Liver (tissue), 9 donors: ENCODE results near the gene PF4V1. TPM values are rescaled to one million over a fixed set of nuclear protein-coding genes. Genes with fewer than 3 reads are reported as not detected.
"Not testable (repeated sequence)": the region's sequence is repeated elsewhere in the genome, so short reads cannot be mapped to it uniquely, and the experiment has no call there.

Source experiments
- DNase-seq: peaks from one replicate; pipeline ENCODE4 v3.0.0-alpha.2; 2017; ENCODE audit warnings: low spot score
- H3K27ac ChIP-seq, 2 donors: one replicate each; pipeline ENCODE4 v1.7.0; 2013; ENCODE audit warnings: inconsistent platforms in 2 of 2, low read length in 2 of 2, control low read depth in 1 of 2, low read depth in 1 of 2, mild to moderate bottlenecking in 1 of 2
- H3K27me3 ChIP-seq, 4 donors: one replicate each; pipeline versions ENCODE4 v1.6.1 to v1.7.0; 2013; ENCODE audit warnings: low read length in 3 of 4, inconsistent platforms in 1 of 4, mild to moderate bottlenecking in 1 of 4, moderate library complexity in 1 of 4; ENCODE audit not compliant: control insufficient read depth in 4 of 4, insufficient read depth in 4 of 4
- H3K36me3 ChIP-seq, 4 donors: one replicate each; pipeline versions ENCODE4 v1.6.1 to v1.7.0; 2013; ENCODE audit warnings: low read length in 3 of 4, mild to moderate bottlenecking in 3 of 4, low read depth in 1 of 4, moderate library complexity in 1 of 4; ENCODE audit not compliant: control insufficient read depth in 4 of 4, insufficient read depth in 3 of 4
- H3K4me1 ChIP-seq, 4 donors: one replicate each; pipeline versions ENCODE4 v1.6.1 to v1.7.0; 2013; ENCODE audit warnings: low read length in 3 of 4, mild to moderate bottlenecking in 3 of 4, moderate library complexity in 1 of 4; ENCODE audit not compliant: control insufficient read depth in 4 of 4, insufficient read depth in 4 of 4
- H3K4me3 ChIP-seq, 3 donors: one replicate each; pipeline versions ENCODE4 v1.6.1 to v1.7.0; 2013; ENCODE audit warnings: low read length in 3 of 3, control low read depth in 1 of 3, low read depth in 1 of 3, mild to moderate bottlenecking in 1 of 3
- H3K9ac ChIP-seq, 2 donors: one replicate each; pipeline ENCODE4 v1.7.0; 2013; ENCODE audit warnings: low read length in 2 of 2, mild to moderate bottlenecking in 2 of 2, moderate library complexity in 2 of 2, control low read depth in 1 of 2, low read depth in 1 of 2
- H3K9me3 ChIP-seq, 4 donors: one replicate each; pipeline versions ENCODE4 v1.6.1 to v1.7.0; 2013; ENCODE audit warnings: low read length in 3 of 4; ENCODE audit not compliant: control insufficient read depth in 4 of 4
- FOXA1 ChIP-seq: IDR thresholded peaks from 2 replicates; pipeline ENCODE4 v1.6.1; 2016; ENCODE audit warnings: antibody characterized with exemption
- FOXA2 ChIP-seq: IDR thresholded peaks from 2 replicates; pipeline ENCODE4 v1.6.1; 2016; ENCODE audit warnings: antibody characterized with exemption
- HNF4G ChIP-seq: IDR thresholded peaks from 2 replicates; pipeline ENCODE4 v1.6.1; 2016; ENCODE audit warnings: antibody characterized with exemption
- JUND ChIP-seq, 2 donors: IDR thresholded peaks; 2 replicates each; pipeline ENCODE4 v1.6.1; 2016; ENCODE audit warnings: antibody characterized with exemption in 2 of 2
- NR2F2 ChIP-seq: IDR thresholded peaks from 2 replicates; pipeline ENCODE4 v1.6.1; 2016; ENCODE audit warnings: antibody characterized with exemption
- RAD21 ChIP-seq, 2 donors: IDR thresholded peaks; 2 replicates each; pipeline ENCODE4 v1.6.1; 2016; ENCODE audit warnings: antibody characterized with exemption in 2 of 2, mild to moderate bottlenecking in 2 of 2
- RXRA ChIP-seq, 2 donors: IDR thresholded peaks; 2 replicates each; pipeline ENCODE4 v1.6.1; 2017 to 2018; ENCODE audit warnings: antibody characterized with exemption in 2 of 2, mild to moderate bottlenecking in 1 of 2
- YY1 ChIP-seq: IDR thresholded peaks from 2 replicates; pipeline ENCODE4 v1.6.1; 2016; ENCODE audit warnings: antibody characterized with exemption, mild to moderate bottlenecking
- WGBS: extraction: QIAGEN DNeasy Blood & Tissue Kit; methylation state at CpG from one replicate; pipeline ENCODE4 v1.1.7; 2013; 5-methylcytosine and 5-hydroxymethylcytosine counted together
- polyA plus RNA-seq, 2 donors: library from polyadenylated mRNA; stranded (reverse) in 1 of 2; unstranded in 1 of 2; fragments of 200-250 nt in 1 of 2; fragments of >200 nt in 1 of 2; fragmentation: Nextera tagmentation in 1 of 2; extraction: Ambion mirVana in 1 of 2; gene quantifications; one replicate each; pipeline versions ENCODE4 v1.2.1 to v1.2.3, GENCODE V29; 2013 to 2015
- total RNA-seq, 2 donors: library from RNA; depleted of rRNA; stranded (reverse); fragments of >200 nt; gene quantifications; one replicate each; pipeline ENCODE4 v1.2.3, GENCODE V29; 2014
- TF ChIP-seq, protein P1 (sequence below): IDR thresholded peaks from 2 replicates; pipeline ENCODE4 v1.6.1; 2016; ENCODE audit warnings: antibody characterized with exemption
- TF ChIP-seq, protein P2 (sequence below): IDR thresholded peaks from 2 replicates; pipeline ENCODE4 v1.6.1; 2016; ENCODE audit warnings: antibody characterized with exemption
- TF ChIP-seq, protein P3 (sequence below): fragments of 150-350 bp; IDR thresholded peaks from 2 replicates; pipeline ENCODE4 v1.5.1; 2017; ENCODE audit warnings: improper control_type of control experiment, low read depth, low read length; ENCODE audit not compliant: missing input control
- TF ChIP-seq, protein P4 (sequence below): IDR thresholded peaks from 2 replicates; pipeline ENCODE4 v1.6.1; 2016; ENCODE audit warnings: antibody characterized with exemption, mild to moderate bottlenecking
- donor health status: healthy.
- donor health status: healthy.
- donor health status: healthy.
- donor health status: healthy.
- donor health status: healthy.

PF4V1 gene
- total and polyA plus RNA-seq, 4 donors, result 0.16 to 3.4 (median 0.74) TPM; not detected in 1

DNA sequence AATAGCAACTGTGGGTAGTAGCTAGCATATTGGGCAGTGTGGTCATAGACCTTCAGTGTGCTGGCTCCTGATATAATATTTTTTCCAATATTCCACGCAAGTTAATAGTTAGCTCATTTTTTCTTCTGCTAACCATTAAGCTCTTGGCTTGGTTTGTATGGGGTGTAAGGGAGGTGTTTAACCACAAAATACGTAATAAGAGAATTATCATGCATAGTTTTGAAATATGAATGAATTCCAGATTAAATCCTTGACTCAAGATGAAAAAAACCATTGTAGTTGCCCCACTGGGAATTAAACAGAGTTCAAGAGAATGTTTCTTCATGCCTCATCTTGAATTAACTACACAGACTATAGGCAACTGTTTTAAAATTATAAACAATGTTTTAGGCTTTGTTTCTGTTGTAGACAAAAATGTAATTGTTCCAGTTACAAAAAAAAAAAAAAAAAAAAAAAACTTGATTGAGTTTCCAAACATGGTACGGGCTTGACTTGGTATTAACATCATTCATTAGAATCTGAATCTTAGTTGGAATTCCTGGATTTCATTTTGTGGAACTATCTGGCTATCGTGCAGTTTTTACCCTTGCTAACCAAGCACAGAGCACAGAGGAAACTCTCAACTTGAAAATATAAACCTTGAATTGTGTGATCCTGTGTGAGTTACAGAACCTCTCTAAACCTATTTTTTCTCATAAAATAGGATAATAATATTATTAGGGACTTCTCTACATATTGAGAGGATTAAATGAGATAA, 44.5 kb downstream of the PF4V1 start:
- no peaks in the 10 kb centered on the region for H3K9me3 ChIP-seq
- WGBS, result 85% methylated on average over 4 of the region's 4 CpGs
- no peaks in the 10 kb centered on the region for H3K36me3 ChIP-seq
- no peak overlapping the region for H3K27ac ChIP-seq
- H3K4me3 ChIP-seq, result no peak overlapping the region
- H3K9ac ChIP-seq, result no peak overlapping the region
- peaks cover 0 to 2% (median 0%) of the 10 kb centered on the region in 4 donors for H3K27me3 ChIP-seq
- DNase-seq, result no peak
- TF ChIP-seq, protein P1, sequence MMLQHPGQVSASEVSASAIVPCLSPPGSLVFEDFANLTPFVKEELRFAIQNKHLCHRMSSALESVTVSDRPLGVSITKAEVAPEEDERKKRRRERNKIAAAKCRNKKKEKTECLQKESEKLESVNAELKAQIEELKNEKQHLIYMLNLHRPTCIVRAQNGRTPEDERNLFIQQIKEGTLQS, result no peak
- no peak for TF ChIP-seq RAD21 (IDR thresholded peaks at IDR 0.05)
- TF ChIP-seq YY1, result no peak
- TF ChIP-seq FOXA2, result no peak
- TF ChIP-seq RXRA (IDR thresholded peaks at IDR 0.05), result no peak
- no peak for TF ChIP-seq FOXA1
- TF ChIP-seq, protein P2, sequence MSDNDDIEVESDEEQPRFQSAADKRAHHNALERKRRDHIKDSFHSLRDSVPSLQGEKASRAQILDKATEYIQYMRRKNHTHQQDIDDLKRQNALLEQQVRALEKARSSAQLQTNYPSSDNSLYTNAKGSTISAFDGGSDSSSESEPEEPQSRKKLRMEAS, result no peak
- TF ChIP-seq, protein P3, sequence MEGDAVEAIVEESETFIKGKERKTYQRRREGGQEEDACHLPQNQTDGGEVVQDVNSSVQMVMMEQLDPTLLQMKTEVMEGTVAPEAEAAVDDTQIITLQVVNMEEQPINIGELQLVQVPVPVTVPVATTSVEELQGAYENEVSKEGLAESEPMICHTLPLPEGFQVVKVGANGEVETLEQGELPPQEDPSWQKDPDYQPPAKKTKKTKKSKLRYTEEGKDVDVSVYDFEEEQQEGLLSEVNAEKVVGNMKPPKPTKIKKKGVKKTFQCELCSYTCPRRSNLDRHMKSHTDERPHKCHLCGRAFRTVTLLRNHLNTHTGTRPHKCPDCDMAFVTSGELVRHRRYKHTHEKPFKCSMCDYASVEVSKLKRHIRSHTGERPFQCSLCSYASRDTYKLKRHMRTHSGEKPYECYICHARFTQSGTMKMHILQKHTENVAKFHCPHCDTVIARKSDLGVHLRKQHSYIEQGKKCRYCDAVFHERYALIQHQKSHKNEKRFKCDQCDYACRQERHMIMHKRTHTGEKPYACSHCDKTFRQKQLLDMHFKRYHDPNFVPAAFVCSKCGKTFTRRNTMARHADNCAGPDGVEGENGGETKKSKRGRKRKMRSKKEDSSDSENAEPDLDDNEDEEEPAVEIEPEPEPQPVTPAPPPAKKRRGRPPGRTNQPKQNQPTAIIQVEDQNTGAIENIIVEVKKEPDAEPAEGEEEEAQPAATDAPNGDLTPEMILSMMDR, result no peak
- TF ChIP-seq HNF4G, result no peak
- no peak for TF ChIP-seq JUND (IDR thresholded peaks at IDR 0.05)
- TF ChIP-seq, protein P4, sequence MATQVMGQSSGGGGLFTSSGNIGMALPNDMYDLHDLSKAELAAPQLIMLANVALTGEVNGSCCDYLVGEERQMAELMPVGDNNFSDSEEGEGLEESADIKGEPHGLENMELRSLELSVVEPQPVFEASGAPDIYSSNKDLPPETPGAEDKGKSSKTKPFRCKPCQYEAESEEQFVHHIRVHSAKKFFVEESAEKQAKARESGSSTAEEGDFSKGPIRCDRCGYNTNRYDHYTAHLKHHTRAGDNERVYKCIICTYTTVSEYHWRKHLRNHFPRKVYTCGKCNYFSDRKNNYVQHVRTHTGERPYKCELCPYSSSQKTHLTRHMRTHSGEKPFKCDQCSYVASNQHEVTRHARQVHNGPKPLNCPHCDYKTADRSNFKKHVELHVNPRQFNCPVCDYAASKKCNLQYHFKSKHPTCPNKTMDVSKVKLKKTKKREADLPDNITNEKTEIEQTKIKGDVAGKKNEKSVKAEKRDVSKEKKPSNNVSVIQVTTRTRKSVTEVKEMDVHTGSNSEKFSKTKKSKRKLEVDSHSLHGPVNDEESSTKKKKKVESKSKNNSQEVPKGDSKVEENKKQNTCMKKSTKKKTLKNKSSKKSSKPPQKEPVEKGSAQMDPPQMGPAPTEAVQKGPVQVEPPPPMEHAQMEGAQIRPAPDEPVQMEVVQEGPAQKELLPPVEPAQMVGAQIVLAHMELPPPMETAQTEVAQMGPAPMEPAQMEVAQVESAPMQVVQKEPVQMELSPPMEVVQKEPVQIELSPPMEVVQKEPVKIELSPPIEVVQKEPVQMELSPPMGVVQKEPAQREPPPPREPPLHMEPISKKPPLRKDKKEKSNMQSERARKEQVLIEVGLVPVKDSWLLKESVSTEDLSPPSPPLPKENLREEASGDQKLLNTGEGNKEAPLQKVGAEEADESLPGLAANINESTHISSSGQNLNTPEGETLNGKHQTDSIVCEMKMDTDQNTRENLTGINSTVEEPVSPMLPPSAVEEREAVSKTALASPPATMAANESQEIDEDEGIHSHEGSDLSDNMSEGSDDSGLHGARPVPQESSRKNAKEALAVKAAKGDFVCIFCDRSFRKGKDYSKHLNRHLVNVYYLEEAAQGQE, result no peak
- no peaks in the 10 kb centered on the region for H3K4me1 ChIP-seq

DNA sequence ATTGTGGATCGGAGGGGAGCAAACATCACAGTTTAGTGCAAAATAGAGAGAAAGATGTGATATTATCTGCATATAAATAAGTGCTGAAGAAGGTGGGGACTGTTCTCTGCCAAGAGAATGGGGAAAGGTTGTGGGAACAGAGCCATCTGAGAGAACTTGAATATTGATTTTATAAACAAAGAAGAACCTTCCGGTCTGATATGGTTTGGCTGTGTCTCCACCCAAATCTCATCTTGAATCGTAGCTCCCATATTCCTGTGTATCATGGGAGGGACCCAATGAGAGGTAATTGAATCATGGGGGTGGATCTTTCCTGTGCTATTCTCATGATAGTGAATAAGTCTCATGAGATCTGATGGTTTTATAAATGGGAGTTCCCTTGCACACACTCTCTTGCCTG, 46.2 kb downstream of the PF4V1 start:
- not testable (repeated sequence) for H3K9me3 ChIP-seq, H3K4me1 ChIP-seq, H3K36me3 ChIP-seq, DNase-seq, H3K9ac ChIP-seq, H3K4me3 ChIP-seq, H3K27ac ChIP-seq, H3K27me3 ChIP-seq
- 46% methylated on average over 3 of the region's 3 CpGs for WGBS

DNA sequence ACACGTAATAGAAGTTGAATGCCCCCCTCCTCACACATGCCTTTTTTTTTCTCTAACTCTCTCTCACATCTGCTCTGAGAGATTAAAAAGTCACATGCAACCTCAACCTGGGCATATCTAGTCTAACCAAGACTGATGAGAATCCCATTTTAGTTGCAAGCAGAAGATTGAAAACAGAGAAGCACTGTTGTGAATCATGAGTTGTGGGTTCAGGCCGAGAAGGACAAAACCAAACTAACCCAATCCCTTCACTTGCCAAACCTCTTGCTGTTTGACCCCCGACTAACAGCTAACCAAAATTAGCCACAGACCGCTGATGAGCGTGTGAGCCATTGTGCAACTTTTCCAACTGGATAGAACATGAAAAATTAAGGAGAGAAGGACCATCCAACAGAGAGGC, 47.9 kb downstream of the PF4V1 start:
- WGBS, result 84% methylated on average over 5 of the region's 5 CpGs
- H3K9ac ChIP-seq, result no peak overlapping the region
- TF ChIP-seq, protein P4, result no peak
- TF ChIP-seq, protein P1, result no peak
- TF ChIP-seq, protein P3, result no peak
- TF ChIP-seq HNF4G (no peak), JUND (IDR thresholded peaks at IDR 0.05) (no peak), NR2F2 (no peak), RAD21 (IDR thresholded peaks at IDR 0.05) (no peak)
- TF ChIP-seq, protein P2, result no peak

More for the DNA sequence above, 47.9 kb downstream of the PF4V1 start:
- Histone ChIP-seq H3K9me3 (no peaks in the 10 kb centered on the region), H3K27me3 (peaks cover 0 to 2% (median 0%) of the 10 kb centered on the region in 4 donors), H3K4me1 (no peaks in the 10 kb centered on the region), H3K4me3 (no peak overlapping the region), H3K27ac (no peak overlapping the region), H3K36me3 (no peaks in the 10 kb centered on the region)
- no peak for DNase-seq
